Keratinocyte (primary cell): ENCODE data around the gene OR4D1. TPM values are rescaled to one million over a fixed set of nuclear protein-coding genes. Genes with fewer than 3 reads are reported as not detected.
"Not testable (repeated sequence)": the region's sequence is repeated elsewhere in the genome, so short reads cannot be mapped to it uniquely, and the experiment has no call there.

ENCODE experiments used
- DNase-seq: peaks from one replicate; pipeline ENCODE4 v3.0.0-alpha.2; 2011; ENCODE audit warnings: low read depth, missing footprints, low spot score
- FAIRE-seq: peaks from 2 replicates; lab custom pipeline; 2011; peaks lifted over from hg19 to GRCh38; lab: Jason Lieb, UNC
- H2AFZ ChIP-seq: 2 replicates; pipeline ENCODE4 v1.6.0; 2012; ENCODE audit warnings: low read length, control low read depth, inconsistent platforms; ENCODE audit not compliant: control insufficient read depth
- H3K27ac ChIP-seq: 2 replicates; pipeline ENCODE4 v1.5.1; 2011; ENCODE audit warnings: low read length; ENCODE audit not compliant: control insufficient read depth, insufficient read depth
- H3K27me3 ChIP-seq: 3 replicates; pipeline ENCODE4 v1.6.0; 2011; ENCODE audit warnings: low read length; ENCODE audit not compliant: control insufficient read depth, insufficient read depth; ENCODE audit errors: extremely low read depth
- H3K36me3 ChIP-seq, 2 experiments: 2 replicates in 1 of 2; 3 replicates in 1 of 2; pipeline ENCODE4 v1.5.1; 2011; ENCODE audit warnings: low read length in 2 of 2, mild to moderate bottlenecking in 1 of 2; ENCODE audit not compliant: control insufficient read depth in 2 of 2, insufficient read depth in 2 of 2; ENCODE audit errors: extremely low read depth in 1 of 2
- H3K4me1 ChIP-seq: 3 replicates; pipeline ENCODE4 v1.5.1; 2011; ENCODE audit warnings: low read length; ENCODE audit not compliant: control insufficient read depth, insufficient read depth; ENCODE audit errors: extremely low read depth
- H3K4me2 ChIP-seq: 3 replicates; pipeline ENCODE4 v1.6.0; 2011; ENCODE audit warnings: low read depth, low read length; ENCODE audit not compliant: control insufficient read depth, insufficient read depth; ENCODE audit errors: extremely low read depth
- H3K4me3 ChIP-seq, 3 experiments: fragments of 200-600 bp in 1 of 3; sonication (generic) in 1 of 3; 2 replicates in 2 of 3; 3 replicates in 1 of 3; pipeline ENCODE4 v1.5.1; 2011 to 2016; ENCODE audit warnings: low read length in 3 of 3, mild to moderate bottlenecking in 3 of 3, control low read depth in 2 of 3, inconsistent platforms in 1 of 3, low read depth in 1 of 3, mixed read lengths in 1 of 3, mixed run types in 1 of 3, moderate library complexity in 1 of 3; ENCODE audit not compliant: control insufficient read depth in 2 of 3, insufficient read depth in 2 of 3; ENCODE audit errors: extremely low read depth in 1 of 3
- H3K79me2 ChIP-seq: 2 replicates; pipeline ENCODE4 v1.6.0; 2012; ENCODE audit warnings: low read length; ENCODE audit not compliant: control insufficient read depth, insufficient read depth
- H3K9ac ChIP-seq: 3 replicates; pipeline ENCODE4 v1.6.0; 2011; ENCODE audit warnings: low read length; ENCODE audit not compliant: control insufficient read depth, insufficient read depth; ENCODE audit errors: extremely low read depth
- H3K9me1 ChIP-seq: 3 replicates; pipeline ENCODE4 v1.6.0; 2011; ENCODE audit warnings: low read length; ENCODE audit not compliant: control insufficient read depth, insufficient read depth; ENCODE audit errors: extremely low read depth
- H3K9me3 ChIP-seq: 2 replicates; pipeline ENCODE4 v1.5.1; 2012; ENCODE audit warnings: low read depth, low read length; ENCODE audit not compliant: control insufficient read depth
- H4K20me1 ChIP-seq: 3 replicates; pipeline ENCODE4 v1.6.0; 2011; ENCODE audit warnings: low read length; ENCODE audit not compliant: control insufficient read depth, insufficient read depth; ENCODE audit errors: extremely low read depth
- EZH2 ChIP-seq: IDR thresholded peaks from one replicate; pipeline ENCODE4 v1.6.1; 2012; ENCODE audit warnings: inconsistent platforms, mild to moderate bottlenecking, low read length, moderate library complexity
- dilution Hi-C: fragments of 300-500 bp; cut with MboI; formaldehyde crosslinking; loops from one replicate; pipeline ENCODE4 v1.7.0; 2020; ENCODE audit warnings: low sequenced_read_pairs; ENCODE audit not compliant: extremely low pct_ligation_motif_present
- polyA plus RNA-seq, 5 experiments: library from polyadenylated mRNA; depleted of rRNA in 3 of 5; stranded (reverse) in 3 of 5; stranded (forward) in 1 of 5; unstranded in 1 of 5; fragments of >200 nt; gene quantifications; 1 replicate in 1 of 5; 2 replicates in 3 of 5; 3 replicates in 1 of 5; pipeline versions ENCODE4 v1.2.1 to v1.2.3, GENCODE V29; 2011 to 2012; ENCODE audit warnings: missing spikeins in 2 of 5, low read depth in 1 of 5, low replicate concordance in 1 of 5
- TF ChIP-seq, protein P1 (sequence below), 3 experiments: IDR thresholded peaks in 1 of 3; conservative IDR thresholded peaks in 1 of 3; optimal IDR thresholded peaks in 1 of 3; 2 replicates in 2 of 3; 3 replicates in 1 of 3; pipeline versions ENCODE3 to v1.5.1; 2011; ENCODE audit warnings: low read length in 3 of 3, mild to moderate bottlenecking in 3 of 3, moderate library complexity in 2 of 3, control low read depth in 1 of 3, inconsistent platforms in 1 of 3; ENCODE audit not compliant: insufficient read depth in 2 of 3; ENCODE audit errors: extremely low read depth in 1 of 3

Gene OR4D1
- polyA plus RNA-seq, 1 donor (not counting 4 experiments of a cell fraction or from before 2014, with no cell fraction given): not detected

DNA sequence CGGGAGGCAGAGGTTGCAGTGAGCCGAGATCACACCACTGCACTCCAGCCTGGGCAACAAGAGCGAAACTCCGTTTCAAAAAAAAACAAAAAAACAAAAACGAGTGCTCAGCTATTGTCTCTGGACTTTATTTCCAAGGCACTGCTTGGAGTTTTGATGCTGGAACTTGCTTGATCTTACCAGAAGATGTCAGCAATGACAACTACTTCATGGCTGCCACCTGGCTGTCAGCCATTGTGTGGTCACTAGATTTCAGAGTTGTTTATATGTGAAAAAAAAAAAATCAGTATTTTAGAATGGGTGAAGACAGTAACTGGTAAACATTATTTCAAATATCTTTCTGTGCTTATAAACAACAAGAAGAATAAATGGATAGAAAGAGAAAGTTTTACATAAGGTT, 26.3 kb upstream of the OR4D1 start:
- H3K9me3 ChIP-seq: no peaks in the 10 kb centered on the region
- no peak overlapping the region for H2AFZ ChIP-seq
- dilution Hi-C loops: no loop called here
- no peak for FAIRE-seq
- no peaks in the 10 kb centered on the region for H3K79me2 ChIP-seq
- TF ChIP-seq, protein P1, sequence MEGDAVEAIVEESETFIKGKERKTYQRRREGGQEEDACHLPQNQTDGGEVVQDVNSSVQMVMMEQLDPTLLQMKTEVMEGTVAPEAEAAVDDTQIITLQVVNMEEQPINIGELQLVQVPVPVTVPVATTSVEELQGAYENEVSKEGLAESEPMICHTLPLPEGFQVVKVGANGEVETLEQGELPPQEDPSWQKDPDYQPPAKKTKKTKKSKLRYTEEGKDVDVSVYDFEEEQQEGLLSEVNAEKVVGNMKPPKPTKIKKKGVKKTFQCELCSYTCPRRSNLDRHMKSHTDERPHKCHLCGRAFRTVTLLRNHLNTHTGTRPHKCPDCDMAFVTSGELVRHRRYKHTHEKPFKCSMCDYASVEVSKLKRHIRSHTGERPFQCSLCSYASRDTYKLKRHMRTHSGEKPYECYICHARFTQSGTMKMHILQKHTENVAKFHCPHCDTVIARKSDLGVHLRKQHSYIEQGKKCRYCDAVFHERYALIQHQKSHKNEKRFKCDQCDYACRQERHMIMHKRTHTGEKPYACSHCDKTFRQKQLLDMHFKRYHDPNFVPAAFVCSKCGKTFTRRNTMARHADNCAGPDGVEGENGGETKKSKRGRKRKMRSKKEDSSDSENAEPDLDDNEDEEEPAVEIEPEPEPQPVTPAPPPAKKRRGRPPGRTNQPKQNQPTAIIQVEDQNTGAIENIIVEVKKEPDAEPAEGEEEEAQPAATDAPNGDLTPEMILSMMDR (optimal IDR thresholded peaks at IDR 0.05 in 1 of 3, IDR thresholded peaks at IDR 0.05 in 1 of 3, conservative IDR thresholded peaks at IDR 0.05 in 1 of 3; ENCODE audit: extremely low read depth in 1 of 3, insufficient read depth in 2 of 3, low read length in 3 of 3): peak; percentile 18 to 53 (median 27)
- no peak for TF ChIP-seq EZH2
- H3K9ac ChIP-seq: no peak overlapping the region
- H3K4me2 ChIP-seq: no peak overlapping the region
- DNase-seq: no peak
- H3K36me3 ChIP-seq: no peaks in the 10 kb centered on the region
- no peaks in the 10 kb centered on the region for H3K27me3 ChIP-seq
- H3K9me1 ChIP-seq: no peaks in the 10 kb centered on the region
- H3K4me3 ChIP-seq: no peak overlapping the region
- H4K20me1 ChIP-seq: no peaks in the 10 kb centered on the region
- no peak overlapping the region for H3K27ac ChIP-seq
- no peaks in the 10 kb centered on the region for H3K4me1 ChIP-seq

DNA sequence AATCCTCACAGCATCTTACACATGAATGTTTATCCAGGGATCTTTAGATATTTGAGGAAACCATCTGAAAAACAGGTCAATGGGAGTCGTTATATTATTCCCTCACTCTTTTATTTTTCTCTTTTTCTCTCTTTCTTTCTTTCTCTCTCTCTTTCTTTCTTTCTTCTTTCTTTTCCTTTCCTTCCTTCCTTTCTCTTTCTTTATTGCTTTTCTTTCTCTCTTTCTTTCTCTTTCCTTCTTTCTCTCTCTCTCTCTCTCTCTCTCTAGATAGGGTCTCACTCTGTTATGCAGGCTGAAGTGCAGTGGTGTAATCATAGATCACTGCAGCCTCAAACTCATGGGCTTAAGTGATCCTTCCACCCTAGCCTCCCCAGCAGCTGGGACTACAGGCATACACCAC, 20.3 kb upstream of the OR4D1 start:
- H3K4me2 ChIP-seq: no peak overlapping the region
- FAIRE-seq (no peak), DNase-seq (no peak)
- H3K4me1 ChIP-seq: no peaks in the 10 kb centered on the region
- H3K79me2 ChIP-seq: no peaks in the 10 kb centered on the region
- no peak overlapping the region for H3K4me3 ChIP-seq
- H2AFZ ChIP-seq: no peak overlapping the region
- peaks cover 7% of the 10 kb centered on the region for H3K27me3 ChIP-seq
- H3K36me3 ChIP-seq: no peaks in the 10 kb centered on the region
- H3K9ac ChIP-seq: no peak overlapping the region
- H3K9me3 ChIP-seq: no peaks in the 10 kb centered on the region
- TF ChIP-seq, protein P1 (optimal IDR thresholded peaks at IDR 0.05 in 1 of 3, IDR thresholded peaks at IDR 0.05 in 1 of 3, conservative IDR thresholded peaks at IDR 0.05 in 1 of 3; ENCODE audit: extremely low read depth in 1 of 3, insufficient read depth in 2 of 3, low read length in 3 of 3): no peak
- no peak for TF ChIP-seq EZH2
- no peak overlapping the region for H3K27ac ChIP-seq
- H4K20me1 ChIP-seq: no peaks in the 10 kb centered on the region
- dilution Hi-C loops: no loop called here
- no peaks in the 10 kb centered on the region for H3K9me1 ChIP-seq

DNA sequence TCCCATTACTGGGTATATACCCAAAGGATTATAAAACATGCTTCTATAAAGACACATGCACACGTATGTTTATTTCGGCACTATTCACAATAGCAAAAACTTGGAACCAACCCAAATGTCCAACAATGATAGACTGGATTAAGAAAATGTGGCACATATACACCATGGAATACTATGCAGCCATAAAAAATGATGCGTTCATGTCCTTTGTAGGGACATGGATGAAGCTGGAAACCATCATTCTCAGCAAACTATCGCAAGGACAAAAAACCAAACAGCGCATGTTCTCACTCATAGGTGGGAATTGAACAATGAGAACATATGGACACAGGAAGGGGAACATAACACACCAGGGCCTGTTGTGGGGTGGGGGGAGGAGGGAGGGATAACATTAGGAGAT, 15.5 kb upstream of the OR4D1 start:
- H4K20me1 ChIP-seq, FAIRE-seq, H3K79me2 ChIP-seq, H3K9me3 ChIP-seq, dilution Hi-C loops, H3K4me2 ChIP-seq, H3K36me3 ChIP-seq, H3K4me1 ChIP-seq, H3K9me1 ChIP-seq, DNase-seq, H3K4me3 ChIP-seq, H2AFZ ChIP-seq, H3K27ac ChIP-seq, H3K9ac ChIP-seq: not testable (repeated sequence)
- peaks cover 22% of the 10 kb centered on the region for H3K27me3 ChIP-seq
